ENCODE measurements around the gene IQSEC1.

The IQSEC1 gene

DNA sequence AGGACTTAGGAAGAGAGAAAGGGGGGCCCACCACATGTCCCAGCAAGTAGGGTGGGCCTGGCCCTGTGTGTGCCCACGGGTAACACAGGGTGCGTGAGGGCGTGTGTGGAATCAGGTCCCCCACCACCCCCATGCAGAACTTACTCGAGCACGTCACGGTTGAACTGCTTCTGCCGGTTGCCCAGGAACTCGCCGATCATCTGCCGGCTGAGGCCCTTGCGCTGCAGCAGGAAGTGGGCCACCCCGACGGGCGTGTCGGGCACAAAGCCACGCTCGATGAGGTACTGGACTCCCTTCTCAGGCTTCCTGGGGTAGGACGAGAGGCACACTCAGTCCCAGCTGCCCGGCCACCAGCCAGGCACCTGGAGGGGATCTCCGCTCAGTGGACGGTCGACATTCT is 148.8 kb downstream of the IQSEC1 start:
- no peak for DNase-seq

DNA sequence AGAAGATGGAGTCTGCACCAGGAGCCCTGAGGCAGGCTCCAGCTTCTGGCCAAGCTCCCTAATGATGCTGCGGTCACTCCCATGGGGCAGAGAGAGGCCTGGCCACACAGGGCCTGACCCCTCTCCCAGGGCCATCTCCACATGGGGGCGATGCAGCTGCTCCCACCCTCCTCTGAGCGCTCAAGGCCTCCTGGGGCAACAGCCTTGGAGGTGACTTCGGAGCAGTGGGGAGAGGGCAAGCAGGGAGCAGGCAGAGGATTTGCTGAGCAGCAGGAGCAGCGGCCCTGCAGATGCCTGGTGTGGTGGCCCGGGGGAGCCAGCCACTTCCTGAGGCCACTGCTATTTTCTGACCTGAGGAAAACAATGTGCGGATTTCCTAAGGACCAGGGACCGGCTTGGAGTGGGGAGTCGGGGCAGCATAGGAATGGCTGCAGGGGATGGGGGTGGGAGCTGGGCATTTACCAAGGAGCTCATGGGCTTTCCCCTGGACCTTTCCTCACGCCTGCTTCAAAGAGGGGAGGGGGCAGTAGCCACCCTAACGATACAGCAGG is 150.3 kb downstream of the IQSEC1 start:
- no peak for DNase-seq

DNA sequence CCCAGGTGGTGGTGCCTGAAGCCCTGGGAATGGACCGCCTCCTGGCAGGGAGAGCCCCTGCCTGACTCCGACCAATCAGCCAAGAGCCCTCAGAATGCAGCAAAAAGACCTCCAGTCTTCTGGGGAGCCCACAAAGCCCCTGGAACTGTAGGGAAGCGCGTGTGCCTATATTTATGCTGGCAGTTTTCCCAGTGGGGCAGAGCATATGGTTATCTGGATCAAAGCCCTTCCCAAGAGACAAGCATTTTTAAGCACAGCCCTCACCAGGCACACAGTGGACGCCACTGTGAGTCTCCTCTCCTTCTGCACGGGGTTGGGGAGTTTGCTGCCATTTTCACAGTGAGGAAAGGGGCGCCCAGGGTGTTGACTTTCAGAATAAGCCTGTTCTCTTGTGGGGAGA is 150.9 kb downstream of the IQSEC1 start:
- peak; percentile 25 for DNase-seq

DNA sequence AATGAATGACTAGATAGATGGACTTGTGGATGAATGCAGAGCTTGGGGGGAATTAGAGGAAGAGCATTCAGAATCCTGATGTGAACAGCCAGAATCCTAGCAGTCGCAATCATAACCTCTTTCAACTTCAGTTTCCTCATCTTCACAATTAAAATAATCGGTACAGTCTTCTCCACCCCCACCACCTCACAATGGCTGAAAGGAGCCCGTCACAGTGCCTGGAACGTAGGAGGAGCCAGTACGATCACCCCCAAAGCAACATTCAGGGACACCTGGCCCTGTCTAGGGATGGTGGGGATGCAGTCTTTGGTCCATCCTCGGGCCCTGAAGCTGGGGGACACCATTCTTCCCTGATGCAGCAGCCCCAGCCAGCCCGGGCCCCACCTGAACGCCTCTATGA is 151.5 kb downstream of the IQSEC1 start:
- DNase-seq, result no peak

DNA sequence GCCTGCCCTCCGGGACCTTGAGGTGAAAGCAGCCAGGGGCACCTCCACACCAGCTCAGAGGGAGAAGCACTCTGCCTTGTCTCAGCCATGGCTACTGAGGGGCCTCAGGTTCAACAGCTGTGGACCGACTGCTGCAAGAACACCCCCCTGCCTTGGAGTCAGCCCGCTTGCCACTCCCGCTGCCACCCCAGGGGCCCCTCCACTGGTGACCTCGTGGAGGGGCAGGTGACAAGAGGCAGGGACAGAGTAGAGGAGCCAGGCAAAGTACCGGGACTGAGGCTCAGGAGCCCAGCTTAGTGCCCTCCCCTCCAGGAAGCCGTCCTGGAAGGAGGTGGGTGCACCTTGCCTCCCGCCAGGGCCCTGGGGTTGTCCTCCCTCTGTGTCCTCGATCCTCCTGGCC is 152.3 kb downstream of the IQSEC1 start:
- no peak for DNase-seq

DNA sequence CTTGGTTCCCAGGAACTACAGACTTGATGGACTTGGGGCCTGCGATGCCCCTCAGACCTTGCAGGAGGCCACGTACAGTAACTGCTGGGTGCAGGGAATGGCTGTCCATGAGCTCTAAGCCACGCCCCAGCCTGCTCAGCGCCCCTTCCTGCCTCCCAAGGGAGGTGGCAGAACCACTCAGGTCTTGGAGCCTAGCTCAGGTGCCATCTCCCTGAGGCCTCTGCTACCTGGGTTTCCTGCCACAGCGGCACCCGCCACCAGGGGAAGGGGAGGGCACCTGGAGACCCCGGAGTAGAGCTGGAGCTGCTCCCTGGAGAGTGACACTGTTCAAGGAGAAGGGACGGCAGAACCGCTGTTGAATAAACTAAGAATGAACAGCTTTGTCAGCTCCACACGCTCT is 154.0 kb downstream of the IQSEC1 start:
- DNase-seq, result peak; percentile 1

DNA sequence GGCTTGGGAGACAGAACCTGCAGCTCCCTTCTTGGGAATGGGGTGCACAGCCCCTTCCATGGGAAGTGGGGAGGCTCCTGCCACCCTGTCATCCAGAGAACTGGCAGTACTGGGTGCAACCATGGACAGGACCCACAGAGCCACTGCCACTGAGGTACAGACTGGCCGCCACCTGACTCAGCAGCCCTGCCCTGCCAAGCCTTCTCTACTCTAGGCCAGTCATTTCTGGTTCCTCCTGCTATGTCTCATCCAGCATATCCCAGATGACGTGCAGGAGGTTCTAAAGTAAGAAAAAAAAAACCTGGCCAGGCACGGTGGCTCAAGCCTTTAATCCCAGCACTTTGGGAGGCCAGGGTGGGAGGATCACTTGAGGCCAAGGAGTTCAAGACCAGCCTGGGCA is 155.0 kb downstream of the IQSEC1 start:
- DNase-seq, result no peak

DNA sequence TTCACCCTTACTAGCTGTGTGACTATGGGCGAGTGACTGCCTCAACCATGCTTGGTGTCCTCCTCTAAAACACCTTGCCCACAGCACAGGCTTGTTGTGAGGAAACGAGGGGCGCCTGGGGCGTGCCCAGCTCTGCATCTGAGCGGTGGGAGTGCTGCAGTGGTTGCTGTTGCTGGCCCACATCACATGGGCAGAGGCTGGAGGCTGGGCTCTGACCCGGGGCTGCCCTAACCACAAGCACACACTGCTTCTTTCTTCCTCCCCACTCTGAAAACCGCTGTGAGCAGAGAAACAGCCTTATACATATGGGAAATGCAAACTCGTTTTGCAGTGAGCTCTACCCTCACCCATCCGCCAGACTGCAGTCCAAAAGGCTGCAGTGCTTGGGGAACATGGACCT is 157.1 kb downstream of the IQSEC1 start:
- no peak for DNase-seq

DNA sequence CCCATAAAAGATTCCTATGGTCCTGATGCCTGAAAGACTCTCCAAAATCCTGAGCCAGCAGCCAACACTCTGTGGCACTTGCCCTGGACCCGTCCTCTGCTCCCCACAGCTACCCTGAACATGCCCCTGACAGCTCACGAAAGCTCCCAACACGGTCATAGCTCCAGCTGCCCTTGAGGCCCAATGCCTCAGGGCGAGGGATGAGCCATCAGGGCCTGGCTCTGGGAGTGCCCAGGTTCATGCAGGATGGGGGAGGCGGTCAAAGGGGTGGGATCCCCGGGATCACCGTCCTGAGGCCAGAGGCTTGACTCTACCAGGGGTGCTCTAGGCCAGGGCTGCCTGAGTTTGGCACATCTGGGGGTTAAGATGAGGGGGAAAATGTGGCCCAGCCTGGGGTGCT is 159.1 kb downstream of the IQSEC1 start:
- no peak for DNase-seq

DNA sequence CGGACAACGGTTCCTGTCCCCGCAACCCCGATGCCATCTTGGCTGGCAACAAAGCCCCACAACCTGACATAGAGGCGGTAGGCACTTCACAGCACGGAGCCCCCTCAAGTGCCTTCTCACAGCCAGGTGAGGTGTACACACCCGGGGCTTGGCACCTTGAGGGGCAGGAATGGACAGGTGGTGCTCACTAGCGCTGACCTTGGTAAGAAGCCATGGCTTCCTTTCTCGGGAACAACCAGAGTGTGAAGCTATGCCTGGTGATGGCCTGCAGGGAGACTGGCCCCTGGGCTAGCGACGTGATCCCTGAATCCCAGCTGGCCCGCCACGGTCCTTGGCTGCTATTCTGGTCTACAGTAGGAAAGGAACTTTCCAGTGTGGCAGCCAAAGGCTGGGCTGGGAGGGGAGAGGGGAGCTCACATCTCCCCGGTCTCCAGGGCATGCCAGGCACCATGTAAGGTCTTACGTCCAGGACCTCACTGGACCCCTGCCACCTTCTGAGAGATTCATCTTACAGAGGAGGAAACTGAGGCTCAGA is 161.3 kb downstream of the IQSEC1 start:
- DNase-seq, result no peak

DNA sequence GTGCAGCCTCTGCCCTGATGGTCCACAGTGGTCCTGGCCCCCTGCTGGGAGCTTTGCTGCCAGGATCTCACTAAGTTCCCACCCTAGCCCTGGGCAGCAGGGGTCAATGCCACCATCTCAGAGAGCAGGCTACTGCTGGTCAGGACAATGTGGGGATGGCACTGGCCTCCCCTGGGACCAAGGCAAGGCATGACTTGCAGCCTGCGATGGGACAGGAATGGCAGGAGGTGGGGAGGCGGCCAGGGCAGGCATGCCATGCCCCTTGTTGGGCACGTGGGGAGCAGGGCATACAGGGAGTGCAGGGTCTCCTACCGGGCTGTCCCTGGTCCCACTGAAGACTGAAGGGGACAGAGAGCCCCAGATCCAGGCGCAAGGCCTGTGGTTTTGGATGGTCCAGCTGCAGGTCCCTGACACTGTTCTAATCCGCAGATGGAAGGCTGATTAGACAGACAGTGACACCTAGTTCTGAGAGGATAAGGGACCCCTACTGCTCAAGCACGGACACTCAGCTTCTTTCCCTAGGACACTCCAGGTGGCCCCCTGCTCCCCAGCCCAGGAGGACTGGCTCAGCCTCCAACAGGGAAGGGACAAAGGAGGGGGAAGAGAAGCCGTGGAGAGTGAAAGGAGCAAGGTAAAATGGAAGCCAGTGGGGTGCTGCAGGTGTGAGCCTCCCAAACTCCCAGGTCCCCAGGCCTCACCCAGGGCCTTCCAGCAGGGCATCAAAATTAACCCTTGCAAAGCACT is 162.7 kb downstream of the IQSEC1 start:
- DNase-seq, result peak; percentile 37

DNA sequence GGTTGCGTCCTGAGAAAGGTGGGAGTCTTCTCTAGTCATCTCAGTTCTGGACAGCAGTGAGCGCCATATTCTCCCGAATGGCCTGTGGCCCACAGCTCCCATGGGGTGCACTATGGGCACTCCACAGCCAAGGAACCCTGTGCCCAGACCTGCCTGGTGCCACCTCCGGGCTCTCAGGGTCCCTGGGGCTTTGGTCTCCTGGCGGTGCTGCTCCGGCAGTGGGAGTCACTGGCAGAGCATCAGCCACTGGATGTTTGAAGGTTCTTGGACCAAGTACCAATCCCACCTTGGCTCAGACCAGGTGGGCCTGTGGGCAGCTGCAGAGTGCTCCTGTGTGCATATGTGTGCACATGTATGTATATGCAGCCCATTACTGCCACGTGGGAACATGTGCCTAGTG is 163.5 kb downstream of the IQSEC1 start:
- DNase-seq, result no peak

DNA sequence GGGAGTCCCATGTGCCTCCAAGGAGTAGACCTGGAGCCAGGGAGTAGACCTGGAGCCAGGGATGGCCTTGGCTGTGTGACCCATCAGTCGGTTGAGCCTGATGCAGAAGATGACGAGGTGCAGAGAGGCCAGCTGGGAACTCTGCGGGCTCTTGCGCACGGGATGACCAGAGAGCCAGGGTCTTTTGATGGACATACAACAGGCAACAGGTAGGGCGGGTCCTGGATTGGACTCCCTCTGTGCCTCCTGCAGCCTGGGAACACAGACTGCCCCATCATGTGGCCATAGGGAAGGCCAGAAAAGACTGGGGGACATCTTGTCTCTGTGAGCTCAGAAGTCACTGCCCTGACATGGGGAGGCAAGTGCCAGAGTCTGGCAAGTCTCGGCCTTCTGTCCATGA is 164.4 kb downstream of the IQSEC1 start:
- no peak for DNase-seq

DNA sequence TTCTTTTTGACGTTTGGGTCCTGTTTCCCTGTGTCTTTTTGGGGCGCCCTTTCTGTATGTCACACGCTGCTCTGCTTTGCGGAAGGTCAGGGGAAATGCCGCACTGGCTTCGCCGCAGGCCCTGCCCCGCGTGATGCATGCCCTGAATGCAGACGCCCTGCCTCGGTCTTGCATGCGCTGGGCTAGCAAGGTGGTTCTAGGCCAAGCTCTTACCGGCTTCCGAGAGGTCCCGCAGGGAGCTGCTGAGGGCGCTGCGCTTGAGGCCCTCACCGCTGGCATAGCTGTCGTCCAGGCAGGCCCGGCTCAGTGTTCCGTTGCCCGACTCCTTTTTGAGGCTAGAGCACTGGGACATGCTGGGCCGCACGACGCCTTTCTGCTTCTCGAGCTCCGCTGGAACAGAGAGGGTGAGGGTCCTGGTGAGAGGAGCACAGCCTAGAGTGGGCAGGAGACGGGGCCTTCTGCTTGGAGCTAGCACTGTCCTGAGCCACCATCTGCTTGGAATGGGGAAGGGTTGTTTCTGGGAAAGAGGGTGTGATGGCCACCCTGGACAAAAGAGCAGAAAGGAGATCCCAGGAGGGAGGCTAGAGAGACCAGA is 165.0 kb downstream of the IQSEC1 start:
- no peak for DNase-seq

DNA sequence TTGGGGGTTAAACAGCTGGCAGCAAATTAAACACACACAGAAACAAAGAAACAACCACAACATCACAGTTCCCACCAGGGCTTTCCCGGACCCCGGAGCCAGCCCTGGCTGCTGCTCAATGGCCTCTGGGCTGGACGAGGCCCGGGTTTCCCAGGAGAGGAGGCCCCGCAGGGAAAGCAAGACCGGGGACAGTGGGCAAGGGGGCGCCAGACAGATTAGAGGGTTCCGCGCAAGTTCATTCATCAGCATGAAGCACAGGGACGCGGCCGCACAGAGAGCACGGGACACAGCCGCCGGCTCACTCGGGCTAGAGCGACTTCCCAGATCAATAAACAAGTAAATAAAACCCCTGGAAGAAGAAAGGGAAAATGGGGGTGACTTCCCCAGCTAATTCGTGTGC is 165.5 kb downstream of the IQSEC1 start:
- DNase-seq, result no peak

DNA sequence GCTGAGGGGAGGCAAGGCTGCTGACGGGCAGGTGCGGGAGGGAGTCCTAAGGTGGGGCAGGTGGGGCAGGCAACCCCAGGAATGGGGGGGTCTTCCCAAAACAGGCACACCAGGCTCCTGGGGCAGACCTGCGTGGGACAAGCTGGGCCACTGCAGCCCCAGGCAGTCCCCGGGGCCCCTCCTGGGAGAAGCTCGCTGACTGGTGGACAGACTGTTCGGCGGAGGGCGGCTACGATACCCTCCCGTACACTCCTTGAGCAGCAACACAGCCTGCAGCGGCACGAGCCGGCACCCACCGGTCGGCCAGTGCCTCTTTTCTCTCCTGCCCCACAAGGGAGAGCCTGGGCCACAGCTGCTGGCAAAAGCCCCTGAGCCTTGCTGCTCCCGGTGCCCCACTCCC is 165.9 kb downstream of the IQSEC1 start:
- DNase-seq, result no peak

DNA sequence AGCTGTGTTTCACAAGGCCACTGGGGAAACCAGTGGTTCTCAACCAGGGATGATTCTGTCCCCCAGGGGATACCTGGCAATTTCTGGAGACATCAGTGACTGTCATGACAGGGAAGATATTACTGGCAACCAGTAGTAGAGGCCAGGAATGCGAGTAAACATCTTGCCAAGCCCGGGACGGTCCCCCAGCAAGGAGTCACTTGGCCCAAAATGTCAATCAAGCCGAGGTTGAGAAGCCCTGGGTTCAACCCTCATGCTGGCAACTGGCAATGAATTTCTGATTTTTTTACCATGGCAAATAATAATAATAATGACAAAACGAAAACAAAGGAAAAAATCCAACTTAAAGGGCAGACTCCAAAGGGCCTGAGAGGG is 166.3 kb downstream of the IQSEC1 start:
- DNase-seq, result no peak

DNA sequence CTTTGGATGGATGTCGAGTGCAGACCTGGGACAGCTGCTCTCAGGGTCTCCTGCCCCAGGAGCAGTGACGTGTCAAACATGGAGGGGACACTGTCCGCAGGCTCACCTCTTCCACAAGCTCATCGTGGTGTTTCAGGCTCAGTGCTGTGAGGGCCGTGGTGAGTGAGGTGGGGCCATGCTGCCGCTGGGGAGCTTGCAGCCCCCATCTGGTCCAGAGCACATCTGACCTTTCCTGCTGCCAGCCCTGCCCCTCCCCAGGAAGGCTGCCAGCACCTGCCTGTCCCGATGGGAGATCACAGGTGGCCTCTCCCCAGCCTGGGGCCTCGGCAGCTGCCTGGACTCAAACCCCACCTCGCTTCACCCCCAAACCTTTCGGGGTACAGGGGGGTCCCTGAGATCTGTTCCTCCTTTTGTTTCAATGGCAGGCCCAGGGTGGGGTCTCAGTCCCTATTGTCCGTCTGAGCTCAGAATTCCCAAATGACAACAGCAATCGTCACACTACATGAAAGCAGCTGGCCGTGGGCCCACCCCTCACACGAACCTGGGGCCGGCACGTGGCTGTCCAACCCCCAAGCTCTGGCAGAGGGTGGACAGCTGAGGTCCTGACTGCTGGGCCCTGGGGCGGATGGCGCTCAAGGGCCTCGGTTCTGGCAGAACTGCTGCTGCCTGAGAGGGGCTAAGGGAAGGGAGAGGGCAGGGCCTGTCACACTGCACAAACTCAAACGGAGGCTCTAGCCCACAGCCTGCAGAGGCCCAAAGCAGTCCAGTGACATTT is 166.9 kb downstream of the IQSEC1 start:
- no peak for DNase-seq

DNA sequence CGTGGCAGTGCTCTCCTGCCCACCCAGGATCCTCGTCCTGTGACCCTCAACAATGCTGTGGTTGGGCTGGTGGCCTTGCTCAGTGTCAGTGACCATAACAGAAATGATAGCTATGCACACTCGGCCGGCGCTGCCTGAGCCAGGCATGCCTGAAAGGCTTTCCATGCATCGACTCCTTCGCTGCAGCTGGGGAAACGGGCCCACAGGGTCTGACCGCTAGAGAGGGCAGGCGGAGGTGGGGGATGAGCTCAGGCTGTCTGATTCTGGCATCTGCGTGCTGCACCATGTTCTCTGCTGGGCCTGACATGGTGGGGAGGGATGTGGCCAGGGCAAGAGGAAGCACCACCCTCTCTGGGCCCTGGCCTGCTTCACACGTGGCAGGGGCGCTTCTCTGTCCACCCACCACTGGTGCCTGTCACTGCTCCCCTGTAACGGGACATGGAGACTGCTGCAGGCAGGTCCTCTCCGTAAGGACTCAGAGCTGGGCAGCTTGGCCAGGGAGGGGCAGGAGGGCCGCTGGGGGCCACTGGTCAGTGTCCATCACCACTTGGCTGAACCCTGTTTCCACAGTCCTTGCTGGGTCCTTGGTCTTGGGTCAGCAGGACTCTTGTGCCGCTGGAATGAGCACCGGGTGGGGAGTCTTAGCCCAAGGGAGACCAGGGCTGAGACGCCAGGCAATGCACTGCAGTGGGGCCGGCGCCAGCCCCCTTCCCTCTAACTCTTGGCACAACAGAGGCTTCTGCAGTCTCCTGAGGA is 167.7 kb downstream of the IQSEC1 start:
- DNase-seq, result no peak

DNA sequence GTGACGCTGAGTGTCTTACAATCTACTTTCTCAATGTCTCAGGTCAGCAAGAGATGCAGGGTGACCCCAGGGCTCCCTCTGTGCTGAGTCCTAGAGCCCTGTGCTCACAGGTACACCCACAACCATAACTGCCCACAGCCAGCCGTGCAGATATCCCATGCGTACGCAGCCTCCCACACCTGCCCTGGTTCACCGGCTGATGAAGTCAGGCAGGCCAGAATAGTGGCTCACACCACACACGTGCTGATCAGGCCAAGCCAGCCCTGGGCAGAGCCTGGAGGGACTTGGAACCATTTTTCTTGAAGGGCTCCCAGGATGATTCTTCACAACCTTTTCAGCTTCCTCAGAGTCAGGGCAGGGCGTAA is 168.3 kb downstream of the IQSEC1 start:
- DNase-seq, result no peak

DNA sequence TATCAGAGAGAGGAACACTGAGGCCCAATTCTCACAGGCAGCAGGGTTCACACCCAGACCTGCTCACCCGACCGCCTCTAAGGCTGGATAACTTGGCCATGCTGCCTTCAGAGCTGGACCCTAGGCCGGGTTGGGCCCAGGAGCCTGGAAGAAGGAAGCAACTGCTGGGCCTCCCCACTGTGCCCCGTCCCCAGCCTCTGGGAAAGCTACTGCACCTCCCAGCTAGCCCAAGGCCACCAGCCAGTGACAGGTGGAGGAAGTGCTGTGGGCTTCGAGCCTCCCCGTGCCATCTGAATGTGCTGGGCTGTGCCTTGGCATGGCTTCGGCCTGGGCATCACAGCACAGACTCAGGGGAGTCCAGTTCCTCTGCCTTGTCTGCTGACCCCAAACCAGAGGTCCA is 169.3 kb downstream of the IQSEC1 start:
- DNase-seq, result no peak

DNA sequence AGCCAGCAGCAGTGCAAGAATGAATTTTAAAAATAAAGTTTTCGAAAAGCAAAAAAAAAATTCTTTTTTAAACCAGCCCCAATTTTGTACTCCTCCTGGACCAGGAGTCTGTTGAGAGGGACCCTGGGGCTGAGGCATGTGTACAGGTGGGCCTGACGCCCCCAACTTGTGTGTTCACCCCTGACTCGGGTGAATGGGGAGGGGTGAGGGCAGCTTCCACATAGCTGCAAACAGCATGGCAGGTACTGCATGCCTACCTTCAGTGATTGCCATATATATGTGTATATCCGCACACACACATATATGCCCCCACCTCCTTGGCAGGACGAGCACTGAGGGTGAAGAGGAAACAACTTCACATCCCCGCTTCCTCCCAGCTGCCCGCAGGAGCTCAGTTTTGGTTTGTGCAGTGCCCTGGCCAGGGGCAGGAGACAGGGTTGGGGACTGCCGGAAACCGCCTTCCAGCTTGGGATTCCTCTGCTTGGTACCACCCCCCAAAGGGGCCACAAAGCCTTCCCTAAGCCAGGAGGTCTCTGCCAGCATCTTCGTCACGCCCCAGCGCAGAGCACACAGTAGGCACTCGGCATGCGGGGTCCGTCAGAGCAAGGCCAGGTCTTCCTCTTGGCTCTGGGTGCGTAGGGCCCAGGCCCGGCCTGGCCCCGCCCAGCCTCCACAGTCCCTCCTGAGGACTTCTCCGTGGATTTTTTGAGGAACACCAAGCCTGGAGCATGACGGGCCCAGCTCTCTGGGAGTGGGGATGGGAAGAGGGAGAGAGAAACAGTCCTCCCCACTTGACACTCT is 170.0 kb downstream of the IQSEC1 start:
- no peak for DNase-seq

Data from NCI-H69 (cell line).